H1 (cell line): Measurements from ENCODE around the gene ARHGAP26. TPM values are rescaled to one million over a fixed set of nuclear protein-coding genes. Genes with fewer than 3 reads are reported as not detected.

Source experiments
- CTCF ChIA-PET: fragments of 300-600 bp; sonication (Branson Sonifier 250); formaldehyde crosslinking; loops from one replicate; lab custom pipeline; 2021; ENCODE audit not compliant: partially characterized antibody; lab: Charles Lee
- POLR2A ChIA-PET: fragments of 300-600 bp; sonication (Branson Sonifier 250); formaldehyde crosslinking; loops from one replicate; lab custom pipeline; 2021; ENCODE audit warnings: inconsistent platforms; ENCODE audit not compliant: partially characterized antibody; lab: Charles Lee
- DNase-seq, 2 experiments: peaks; one replicate each; pipeline versions ENCODE4 v3.0.0 to v3.0.0-alpha.2; 2010 to 2022; ENCODE audit warnings: low spot score in 2 of 2, low read depth in 1 of 2, mixed read lengths in 1 of 2
- FAIRE-seq: peaks from 2 replicates; lab custom pipeline; 2011; peaks lifted over from hg19 to GRCh38; lab: Jason Lieb, UNC
- H2AFZ ChIP-seq: 2 replicates; pipeline ENCODE4 v1.8.1; 2012; ENCODE audit warnings: low read length, inconsistent platforms
- H2AK5ac ChIP-seq: 2 replicates; pipeline ENCODE4 v1.6.1; 2013; ENCODE audit warnings: low read depth, low read length
- H2BK120ac ChIP-seq: replicated peaks from 2 replicates; pipeline ENCODE3; 2013; ENCODE audit warnings: low read depth, low read length, inconsistent platforms
- H2BK12ac ChIP-seq: 2 replicates; pipeline ENCODE4 v1.6.1; 2013; ENCODE audit warnings: low read depth, low read length
- H2BK15ac ChIP-seq: 2 replicates; pipeline ENCODE4 v1.6.1; 2013; ENCODE audit warnings: low read length
- H2BK20ac ChIP-seq: 2 replicates; pipeline ENCODE4 v1.6.1; 2013; ENCODE audit warnings: low read length
- H2BK5ac ChIP-seq: 2 replicates; pipeline ENCODE4 v1.6.1; 2013; ENCODE audit warnings: low read depth, low read length
- H3K14ac ChIP-seq: 2 replicates; pipeline ENCODE4 v1.6.1; 2013; ENCODE audit warnings: inconsistent platforms; ENCODE audit not compliant: insufficient read length
- H3K18ac ChIP-seq: 2 replicates; pipeline ENCODE4 v1.6.1; 2013; ENCODE audit warnings: low read length; ENCODE audit errors: extremely low read depth
- H3K23ac ChIP-seq: 2 replicates; pipeline ENCODE4 v1.6.1; 2013; ENCODE audit warnings: inconsistent platforms; ENCODE audit not compliant: insufficient read length
- H3K23me2 ChIP-seq: 2 replicates; pipeline ENCODE4 v1.6.1; 2013; ENCODE audit warnings: low read depth, low read length
- H3K27ac ChIP-seq: 2 replicates; pipeline ENCODE4 v1.6.1; 2011; ENCODE audit warnings: low read depth, low read length, inconsistent platforms
- H3K27me3 ChIP-seq, 4 experiments: replicated peaks in 1 of 4; 1 replicate in 1 of 4; 2 replicates in 3 of 4; pipeline versions ENCODE4 v1.6.1 to v1.8.1; 2011 to 2013; ENCODE audit warnings: low read length in 3 of 4, mild to moderate bottlenecking in 3 of 4, inconsistent platforms in 2 of 4, mixed read lengths in 2 of 4, moderate library complexity in 1 of 4; ENCODE audit not compliant: control insufficient read depth in 3 of 4, insufficient read depth in 3 of 4; ENCODE audit errors: extremely low read depth in 1 of 4
- H3K36me3 ChIP-seq, 4 experiments: 2 replicates each; pipeline versions ENCODE4 v1.6.1 to v1.8.1; 2011 to 2013; ENCODE audit warnings: mild to moderate bottlenecking in 4 of 4, low read length in 3 of 4, moderate library complexity in 2 of 4, control low read depth in 1 of 4, inconsistent platforms in 1 of 4; ENCODE audit not compliant: insufficient read depth in 4 of 4, control insufficient read depth in 2 of 4
- H3K4ac ChIP-seq: replicated peaks from 2 replicates; pipeline ENCODE3; 2013; ENCODE audit warnings: low read length, low read depth, mixed read lengths, inconsistent platforms; ENCODE audit not compliant: insufficient read length
- H3K4me1 ChIP-seq, 4 experiments: replicated peaks in 1 of 4; 1 replicate in 1 of 4; 2 replicates in 3 of 4; pipeline versions ENCODE4 v1.6.1 to v1.8.1; 2011 to 2013; ENCODE audit warnings: low read length in 3 of 4, inconsistent platforms in 2 of 4, mixed read lengths in 1 of 4; ENCODE audit not compliant: insufficient read depth in 4 of 4, control insufficient read depth in 3 of 4
- H3K4me2 ChIP-seq, 2 experiments: 2 replicates each; pipeline versions ENCODE4 v1.6.1 to v1.8.1; 2011 to 2013; ENCODE audit warnings: low read depth in 2 of 2, low read length in 2 of 2, control low read depth in 1 of 2, inconsistent platforms in 1 of 2, mild to moderate bottlenecking in 1 of 2; ENCODE audit not compliant: insufficient read depth in 1 of 2
- H3K4me3 ChIP-seq, 4 experiments: fragments of 200-600, 300-600 bp in 1 of 4; sonication (generic), shearing (Covaris generic), sonication (Bioruptor Twin) in 1 of 4; 2 replicates each; pipeline versions ENCODE4 v1.5.1 to v1.8.1; 2011 to 2016; ENCODE audit warnings: low read length in 4 of 4, low read depth in 3 of 4, control low read depth in 2 of 4, inconsistent platforms in 2 of 4, mild to moderate bottlenecking in 2 of 4, mixed read lengths in 1 of 4, moderate library complexity in 1 of 4; ENCODE audit not compliant: insufficient read depth in 2 of 4; ENCODE audit errors: extremely low read depth in 1 of 4
- H3K56ac ChIP-seq: replicated peaks from 2 replicates; pipeline ENCODE3; 2013; ENCODE audit warnings: low read depth, mild to moderate bottlenecking, mixed read lengths, low read length, inconsistent platforms; ENCODE audit not compliant: insufficient read length
- H3K79me1 ChIP-seq: 2 replicates; pipeline ENCODE4 v1.6.1; 2013; ENCODE audit warnings: low read depth, low read length, control low read depth
- H3K79me2 ChIP-seq, 2 experiments: 2 replicates each; pipeline versions ENCODE4 v1.6.1 to v1.8.1; 2012 to 2013; ENCODE audit warnings: low read length in 2 of 2, mild to moderate bottlenecking in 2 of 2, inconsistent platforms in 1 of 2; ENCODE audit not compliant: insufficient read depth in 2 of 2, control insufficient read depth in 1 of 2
- H3K9ac ChIP-seq, 4 experiments: replicated peaks in 1 of 4; 1 replicate in 1 of 4; 2 replicates in 3 of 4; pipeline versions ENCODE4 v1.6.1 to v1.8.1; 2011 to 2013; ENCODE audit warnings: low read depth in 3 of 4, low read length in 3 of 4, control low read depth in 2 of 4, mild to moderate bottlenecking in 2 of 4, moderate library complexity in 2 of 4, inconsistent platforms in 1 of 4; ENCODE audit errors: extremely low read depth in 1 of 4
- H3K9me3 ChIP-seq, 2 experiments: 2 replicates each; pipeline versions ENCODE4 v1.6.1 to v1.8.1; 2012 to 2013; ENCODE audit warnings: mild to moderate bottlenecking in 2 of 2, moderate library complexity in 2 of 2, control low read depth in 1 of 2, inconsistent platforms in 1 of 2, low read depth in 1 of 2, low read length in 1 of 2, mixed read lengths in 1 of 2; ENCODE audit not compliant: insufficient read depth in 2 of 2
- H4K20me1 ChIP-seq, 2 experiments: replicated peaks in 1 of 2; 2 replicates each; pipeline versions ENCODE3 to v1.8.1; 2011 to 2013; ENCODE audit warnings: inconsistent platforms in 2 of 2, low read length in 2 of 2, mild to moderate bottlenecking in 1 of 2; ENCODE audit not compliant: insufficient read depth in 2 of 2, control insufficient read depth in 1 of 2
- H4K5ac ChIP-seq: 2 replicates; pipeline ENCODE4 v1.6.1; 2013; ENCODE audit warnings: low read length, low read depth, mixed read lengths, inconsistent platforms; ENCODE audit not compliant: insufficient read length
- H4K8ac ChIP-seq: 2 replicates; pipeline ENCODE4 v1.8.0; 2013; ENCODE audit warnings: mild to moderate bottlenecking, moderate library complexity, low read length, inconsistent platforms; ENCODE audit not compliant: insufficient read depth; ENCODE audit errors: extremely low read depth
- H4K91ac ChIP-seq: replicated peaks from 2 replicates; pipeline ENCODE3; 2013; ENCODE audit warnings: low read length, mixed read lengths, inconsistent platforms; ENCODE audit not compliant: insufficient read length
- ATF3 ChIP-seq: IDR thresholded peaks from 2 replicates; pipeline ENCODE4 v1.6.1; 2011; ENCODE audit warnings: low read depth, mild to moderate bottlenecking, low read length; ENCODE audit not compliant: insufficient read depth
- CBX8 ChIP-seq: fragments of 300-800, 300-1000 bp; sonication (generic); IDR thresholded peaks from 2 replicates; pipeline ENCODE4 v1.7.1; 2016; ENCODE audit warnings: low read depth, low read length, borderline replicate concordance
- EGR1 ChIP-seq: IDR thresholded peaks from 2 replicates; pipeline ENCODE4 v1.6.1; 2011; ENCODE audit warnings: low read depth, low read length, borderline replicate concordance
- FOSL1 ChIP-seq: IDR thresholded peaks from 2 replicates; pipeline ENCODE4 v1.6.1; 2011; ENCODE audit warnings: mild to moderate bottlenecking, low read depth, low read length, moderate library complexity; ENCODE audit not compliant: insufficient read depth
- MAX ChIP-seq: IDR thresholded peaks from 2 replicates; pipeline ENCODE4 v1.6.1; 2012; ENCODE audit warnings: inconsistent platforms
- POU5F1 ChIP-seq: IDR thresholded peaks from 2 replicates; pipeline ENCODE4 v1.6.1; 2011; ENCODE audit warnings: low read depth, mild to moderate bottlenecking, low read length, moderate library complexity
- RNF2 ChIP-seq: fragments of 200-900, 300-1000 bp; sonication (generic); IDR thresholded peaks from 2 replicates; pipeline ENCODE4 v1.7.1; 2016; ENCODE audit warnings: borderline replicate concordance, low read depth, mild to moderate bottlenecking, antibody characterized with exemption, low read length; ENCODE audit not compliant: poor library complexity, severe bottlenecking; ENCODE audit errors: missing control alignments
- SIX5 ChIP-seq: IDR thresholded peaks from 2 replicates; pipeline ENCODE4 v1.6.1; 2011; ENCODE audit warnings: mild to moderate bottlenecking, low read depth, low read length
- SUZ12 ChIP-seq: fragments of 200-600 bp; sonication (generic); IDR thresholded peaks from 2 replicates; pipeline ENCODE4 v1.6.1; 2012; ENCODE audit warnings: mild to moderate bottlenecking, inconsistent platforms, low read length, moderate library complexity, mixed read lengths
- WGBS, 2 experiments: shearing (Covaris generic) in 1 of 2; methylation state at CpG; one replicate each; pipeline versions ENCODE4 v1.1.6 to v1.1.7; 2013 to 2015; ENCODE audit warnings: low lambda C conversion rate in 2 of 2, mixed read lengths in 2 of 2, inconsistent platforms in 1 of 2, low coverage in 1 of 2, missing lambda C conversion rate in 1 of 2; ENCODE audit not compliant: insufficient replicate concordance in 2 of 2, insufficient coverage in 1 of 2, insufficient read length in 1 of 2; ENCODE audit errors: extremely low coverage in 1 of 2, missing lambda C conversion rate in 1 of 2; 5-methylcytosine and 5-hydroxymethylcytosine counted together
- polyA plus RNA-seq, 7 experiments: library from polyadenylated mRNA; depleted of rRNA in 3 of 7; stranded (reverse) in 5 of 7; unstranded in 2 of 7; fragments of >200 nt in 5 of 7; fragments of 200-250 nt in 2 of 7; gene quantifications; 1 replicate in 5 of 7; 2 replicates in 1 of 7; 4 replicates in 1 of 7; pipeline versions ENCODE4 v1.2.1 to v1.2.3, GENCODE V29; 2011 to 2013; ENCODE audit warnings: missing spikeins in 2 of 7, mixed read lengths in 2 of 7
- total RNA-seq: library from RNA; stranded (reverse); fragmentation: NEBNext Ultra II Directional; extraction: Animal tissue kit (Norgen Biotek cat#: 25700); gene quantifications from 2 replicates; pipeline ENCODE4 v1.2.1, GENCODE V29; 2021

ARHGAP26 gene
- total and polyA plus RNA-seq, 2 of the 8 experiments (the other 6 are each of a cell fraction or from before 2014, with no cell fraction given): 7.1 to 24.8 TPM

- CTCF ChIA-PET: interaction anchor here (1.0 to 2.3 kb wide), 7 partner anchors 7 to 131 kb away, joined by 3 to 16 read pairs (median 8); no protein-coding TSS in a partner anchor
- H3K18ac ChIP-seq: no peak overlapping the region
- TF ChIP-seq CBX8 (no peak), ATF3 (no peak), FOSL1 (no peak), MAX (no peak), SUZ12 (no peak), RNF2 (no peak), POU5F1 (no peak), EGR1 (no peak), SIX5 (no peak)
Measured at GRCh38 chr5:142757564-142757963, 12.6 kb upstream of the ARHGAP26 start.

More at GRCh38 chr5:142757564-142757963, 12.6 kb upstream of the ARHGAP26 start:
- Histone ChIP-seq H3K4ac (no peak overlapping the region), H2AFZ (no peak overlapping the region), H3K79me1 (no peaks in the 10 kb centered on the region), H3K27ac (no peak overlapping the region), H3K9me3 (no peaks in the 10 kb centered on the region), H3K9ac (no peak overlapping the region), H3K36me3 (no peaks in the 10 kb centered on the region), H3K4me2 (no peak overlapping the region), H3K23me2 (no peaks in the 10 kb centered on the region; the same call in 1 of the 2 replicates), H3K4me1 (no peaks in the 10 kb centered on the region; a peak in 1 of 7 replicates), H2BK12ac (no peak overlapping the region), H3K27me3 (no peaks in the 10 kb centered on the region), H2BK5ac (no peak overlapping the region), H2AK5ac (no peak overlapping the region), H4K20me1 (no peaks in the 10 kb centered on the region), H3K4me3 (no peak overlapping the region), H2BK20ac (no peak overlapping the region), H4K91ac (no peak overlapping the region), H2BK120ac (no peak overlapping the region), H4K8ac (no peak overlapping the region), H4K5ac (no peak overlapping the region), H3K79me2 (no peaks in the 10 kb centered on the region), H3K23ac (no peak overlapping the region), H3K14ac (no peak overlapping the region), H2BK15ac (no peak overlapping the region), H3K56ac (no peak overlapping the region)
- WGBS, 2 experiments: 93% methylated on average over 4 of the region's 4 CpGs; no CpG with 5 or more reads in 1 of the 2 experiments
- POLR2A ChIA-PET: no interaction called here
- DNase-seq (no peak), FAIRE-seq (no peak)
